Measurements from ENCODE around the gene HIVEP1.

HIVEP1 gene

GRCh38 chr6:12020187-12020791, 8.2 kb downstream of the HIVEP1 start:
- no peak for DNase-seq

GRCh38 chr6:12022481-12022880, 10.4 kb downstream of the HIVEP1 start:
- no peak for DNase-seq

- no peak for DNase-seq
These were observed 10.9 kb downstream of the HIVEP1 start for GRCh38 chr6:12022953-12023388.

GRCh38 chr6:12024216-12024615, 12.1 kb downstream of the HIVEP1 start:
- no peak for DNase-seq

- no peak for DNase-seq
These were observed 12.8 kb downstream of the HIVEP1 start for GRCh38 chr6:12024699-12025434.

GRCh38 chr6:12026120-12026519, 14.0 kb downstream of the HIVEP1 start:
- no peak for DNase-seq

GRCh38 chr6:12026833-12027232, 14.7 kb downstream of the HIVEP1 start:
- no peak for DNase-seq

GRCh38 chr6:12028213-12028612, 16.1 kb downstream of the HIVEP1 start:
- no peak for DNase-seq

- no peak for DNase-seq
These were observed 18.0 kb downstream of the HIVEP1 start for GRCh38 chr6:12029979-12030737.

GRCh38 chr6:12030993-12031550, 19.0 kb downstream of the HIVEP1 start:
- DNase-seq = no peak

GRCh38 chr6:12032783-12033573, 20.9 kb downstream of the HIVEP1 start:
- DNase-seq = no peak

GRCh38 chr6:12033770-12034169, 21.7 kb downstream of the HIVEP1 start:
- DNase-seq = no peak

- DNase-seq = no peak
These were observed 22.2 kb downstream of the HIVEP1 start for GRCh38 chr6:12034349-12034748.

- no peak for DNase-seq
These were observed 22.7 kb downstream of the HIVEP1 start for GRCh38 chr6:12034837-12035236.

GRCh38 chr6:12036766-12037165, 24.7 kb downstream of the HIVEP1 start:
- no peak for DNase-seq

- no peak for DNase-seq
These were observed 25.7 kb downstream of the HIVEP1 start for GRCh38 chr6:12037798-12038197.

- DNase-seq = no peak
These were observed 27.7 kb downstream of the HIVEP1 start for GRCh38 chr6:12039540-12040459.

GRCh38 chr6:12047304-12047703, 35.2 kb downstream of the HIVEP1 start:
- DNase-seq = no peak

- DNase-seq = no peak
These were observed 35.8 kb downstream of the HIVEP1 start for GRCh38 chr6:12047792-12048432.

GRCh38 chr6:12048609-12049008, 36.5 kb downstream of the HIVEP1 start:
- DNase-seq = no peak

GRCh38 chr6:12049165-12049564, 37.1 kb downstream of the HIVEP1 start:
- DNase-seq = no peak
